Measurements from ENCODE around the gene IKZF3. TPM values are rescaled to one million over a fixed set of nuclear protein-coding genes. Genes with fewer than 3 reads are reported as not detected.

IKZF3 gene
- total RNA-seq, 1 donor from 2014 or later = 220 TPM

DNA sequence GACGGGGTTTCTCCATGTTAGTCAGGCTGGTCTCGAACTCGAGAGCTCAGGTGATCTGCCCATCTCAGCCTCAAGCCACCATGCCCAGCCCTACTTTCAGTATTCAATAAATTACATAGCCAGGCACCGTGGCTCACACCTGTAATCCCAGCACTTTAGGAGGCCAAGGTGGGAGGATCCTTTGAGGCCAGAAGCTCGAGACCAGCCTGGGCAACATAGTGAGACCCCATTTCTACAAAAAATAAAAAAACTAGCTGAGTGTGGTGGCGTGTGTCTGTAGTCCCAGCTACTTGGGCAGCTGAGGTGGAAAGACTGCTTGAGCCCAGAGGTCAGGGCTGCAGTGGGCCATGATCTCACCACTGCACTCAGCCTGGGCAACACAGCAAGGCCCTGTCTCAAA lies 142.0 kb downstream of the IKZF3 start:
- ChIA-PET CTCF (interaction anchor here (1.4 kb wide), 1 partner anchor 8 kb away, joined by 3 read pairs; the partner anchor contains the start of gene MIEN1), POLR2A (interaction anchor here (1.5 kb wide), 1 partner anchor 8 kb away, joined by 6 read pairs; the partner anchor contains the start of gene MIEN1)
- H3K4me3 Mint-ChIP-seq = no peak overlapping the region
- H3K27ac Mint-ChIP-seq = no peak overlapping the region
- ATAC-seq (ENCODE audit: low read depth) = no peak
- H3K4me1 Mint-ChIP-seq = peaks cover 2% of the 10 kb centered on the region
- TF ChIP-seq, protein P1, sequence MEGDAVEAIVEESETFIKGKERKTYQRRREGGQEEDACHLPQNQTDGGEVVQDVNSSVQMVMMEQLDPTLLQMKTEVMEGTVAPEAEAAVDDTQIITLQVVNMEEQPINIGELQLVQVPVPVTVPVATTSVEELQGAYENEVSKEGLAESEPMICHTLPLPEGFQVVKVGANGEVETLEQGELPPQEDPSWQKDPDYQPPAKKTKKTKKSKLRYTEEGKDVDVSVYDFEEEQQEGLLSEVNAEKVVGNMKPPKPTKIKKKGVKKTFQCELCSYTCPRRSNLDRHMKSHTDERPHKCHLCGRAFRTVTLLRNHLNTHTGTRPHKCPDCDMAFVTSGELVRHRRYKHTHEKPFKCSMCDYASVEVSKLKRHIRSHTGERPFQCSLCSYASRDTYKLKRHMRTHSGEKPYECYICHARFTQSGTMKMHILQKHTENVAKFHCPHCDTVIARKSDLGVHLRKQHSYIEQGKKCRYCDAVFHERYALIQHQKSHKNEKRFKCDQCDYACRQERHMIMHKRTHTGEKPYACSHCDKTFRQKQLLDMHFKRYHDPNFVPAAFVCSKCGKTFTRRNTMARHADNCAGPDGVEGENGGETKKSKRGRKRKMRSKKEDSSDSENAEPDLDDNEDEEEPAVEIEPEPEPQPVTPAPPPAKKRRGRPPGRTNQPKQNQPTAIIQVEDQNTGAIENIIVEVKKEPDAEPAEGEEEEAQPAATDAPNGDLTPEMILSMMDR (IDR thresholded peaks at IDR 0.05) = no peak
- peaks cover 14% of the 10 kb centered on the region for H3K36me3 Mint-ChIP-seq (ENCODE audit: low read depth)
- DNase-seq = no peak
- H3K27me3 Mint-ChIP-seq = no peaks in the 10 kb centered on the region
- H3K9me3 Mint-ChIP-seq = no peaks in the 10 kb centered on the region
- intact Hi-C loops (cut with micrococcal nuclease) = no loop called here

DNA sequence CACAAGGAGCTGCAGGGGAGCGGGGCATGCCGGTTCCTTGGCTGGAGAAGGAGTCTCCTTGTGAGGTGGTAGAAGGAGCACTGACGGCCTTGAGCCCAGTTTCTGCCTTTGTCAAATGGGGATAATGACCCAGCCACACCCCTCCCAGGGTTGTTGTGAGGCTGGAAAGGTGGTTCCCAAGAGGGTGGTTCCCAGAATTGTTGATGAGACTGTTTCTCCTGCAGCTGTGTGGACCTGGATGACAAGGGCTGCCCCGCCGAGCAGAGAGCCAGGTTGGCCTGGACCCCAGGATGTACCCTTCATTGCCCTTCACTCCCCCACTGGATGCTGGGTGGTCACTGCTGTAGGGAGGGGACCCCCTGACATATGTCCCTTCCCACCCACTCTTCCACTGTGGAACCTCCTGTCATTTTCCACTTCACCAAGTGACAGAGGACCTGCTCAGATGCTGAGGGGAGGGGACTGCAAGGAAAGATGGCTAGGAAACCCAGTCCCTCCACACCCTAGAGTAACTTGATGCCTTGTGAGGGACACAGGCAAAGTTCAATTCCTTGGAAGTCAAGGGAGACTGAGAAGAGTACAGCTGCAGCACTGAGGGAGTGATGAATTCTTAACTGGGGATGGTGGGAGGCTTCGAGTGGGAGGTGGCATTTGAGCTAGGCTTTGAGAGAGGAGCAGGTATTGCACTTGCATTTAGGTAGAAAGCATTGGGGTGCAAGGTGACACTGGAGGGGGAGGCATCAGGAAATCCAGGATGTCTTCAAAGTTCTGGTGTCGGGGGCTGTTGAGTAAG lies 144.4 kb downstream of the IKZF3 start:
- Mint-ChIP-seq H3K27me3 (no peaks in the 10 kb centered on the region), H3K4me3 (no peak overlapping the region), H3K9me3 (no peaks in the 10 kb centered on the region), H3K4me1 (no peaks in the 10 kb centered on the region), H3K36me3 (ENCODE audit: low read depth) (no peaks in the 10 kb centered on the region), H3K27ac (no peak overlapping the region)
- DNase-seq = no peak
- no peak for ATAC-seq (ENCODE audit: low read depth)
- TF ChIP-seq, protein P1 (IDR thresholded peaks at IDR 0.05) = no peak
- POLR2A ChIA-PET = no interaction called here
- CTCF ChIA-PET = no interaction called here
- intact Hi-C loops (cut with micrococcal nuclease) = no loop called here

DNA sequence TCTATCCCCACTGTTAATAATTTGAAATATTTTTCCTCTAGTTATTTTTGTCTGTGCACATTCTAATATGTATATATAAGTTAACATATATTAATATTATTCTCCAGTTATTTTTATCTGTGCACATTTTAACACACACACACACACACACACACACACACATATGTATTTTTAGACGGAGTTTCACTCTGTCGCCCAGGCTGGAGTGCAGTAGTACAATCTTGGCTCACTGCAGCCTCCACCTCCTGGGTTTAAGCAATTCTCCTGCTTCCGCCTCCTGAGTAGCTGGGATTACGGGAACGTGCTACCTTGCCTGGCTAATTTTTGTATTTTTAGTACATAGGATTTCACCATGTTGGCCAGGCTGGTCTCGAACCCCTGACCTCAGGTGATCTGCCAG lies 146.5 kb downstream of the IKZF3 start:
- ATAC-seq (ENCODE audit: low read depth) (no peak), DNase-seq (no peak)
- H3K4me1 Mint-ChIP-seq = no peaks in the 10 kb centered on the region
- no peaks in the 10 kb centered on the region for H3K9me3 Mint-ChIP-seq
- intact Hi-C loops (cut with micrococcal nuclease) = no loop called here
- H3K36me3 Mint-ChIP-seq (ENCODE audit: low read depth) = no peaks in the 10 kb centered on the region
- H3K4me3 Mint-ChIP-seq = no peak overlapping the region
- no peaks in the 10 kb centered on the region for H3K27me3 Mint-ChIP-seq
- TF ChIP-seq, protein P1 (IDR thresholded peaks at IDR 0.05) = no peak
- POLR2A ChIA-PET = no interaction called here
- no peak overlapping the region for H3K27ac Mint-ChIP-seq
- CTCF ChIA-PET = no interaction called here

DNA sequence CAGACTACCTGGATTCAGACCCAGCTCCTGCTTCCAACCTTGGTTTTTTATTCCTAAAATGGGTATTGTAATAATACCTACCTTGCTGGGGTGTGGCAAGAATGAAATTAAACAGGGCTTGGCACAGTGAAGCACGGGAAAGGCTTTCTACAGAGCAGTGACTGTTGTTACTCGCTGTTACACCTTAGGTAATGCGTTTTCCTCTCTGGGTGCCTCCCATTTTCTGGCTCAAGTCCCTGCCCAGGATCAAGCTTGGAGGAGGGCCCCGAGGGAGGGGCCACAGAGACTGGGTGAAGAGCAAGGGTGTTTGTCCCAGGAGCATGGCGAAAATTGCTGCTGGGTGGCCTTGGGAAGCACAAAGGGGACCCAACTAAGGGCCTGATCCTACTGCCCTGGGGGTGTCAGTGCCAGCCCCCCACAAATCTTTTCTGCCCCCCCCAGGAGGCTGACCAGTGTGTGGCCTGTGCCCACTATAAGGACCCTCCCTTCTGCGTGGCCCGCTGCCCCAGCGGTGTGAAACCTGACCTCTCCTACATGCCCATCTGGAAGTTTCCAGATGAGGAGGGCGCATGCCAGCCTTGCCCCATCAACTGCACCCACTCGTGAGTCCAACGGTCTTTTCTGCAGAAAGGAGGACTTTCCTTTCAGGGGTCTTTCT lies 147.1 kb downstream of the IKZF3 start:
- Mint-ChIP-seq H3K4me1 (no peaks in the 10 kb centered on the region), H3K4me3 (no peak overlapping the region), H3K27me3 (no peaks in the 10 kb centered on the region), H3K27ac (no peak overlapping the region), H3K36me3 (ENCODE audit: low read depth) (no peaks in the 10 kb centered on the region), H3K9me3 (no peaks in the 10 kb centered on the region)
- DNase-seq (no peak), ATAC-seq (ENCODE audit: low read depth) (no peak)
- TF ChIP-seq, protein P1 (IDR thresholded peaks at IDR 0.05) = no peak
- POLR2A ChIA-PET = no interaction called here
- CTCF ChIA-PET = no interaction called here
- intact Hi-C loops (cut with micrococcal nuclease) = no loop called here

DNA sequence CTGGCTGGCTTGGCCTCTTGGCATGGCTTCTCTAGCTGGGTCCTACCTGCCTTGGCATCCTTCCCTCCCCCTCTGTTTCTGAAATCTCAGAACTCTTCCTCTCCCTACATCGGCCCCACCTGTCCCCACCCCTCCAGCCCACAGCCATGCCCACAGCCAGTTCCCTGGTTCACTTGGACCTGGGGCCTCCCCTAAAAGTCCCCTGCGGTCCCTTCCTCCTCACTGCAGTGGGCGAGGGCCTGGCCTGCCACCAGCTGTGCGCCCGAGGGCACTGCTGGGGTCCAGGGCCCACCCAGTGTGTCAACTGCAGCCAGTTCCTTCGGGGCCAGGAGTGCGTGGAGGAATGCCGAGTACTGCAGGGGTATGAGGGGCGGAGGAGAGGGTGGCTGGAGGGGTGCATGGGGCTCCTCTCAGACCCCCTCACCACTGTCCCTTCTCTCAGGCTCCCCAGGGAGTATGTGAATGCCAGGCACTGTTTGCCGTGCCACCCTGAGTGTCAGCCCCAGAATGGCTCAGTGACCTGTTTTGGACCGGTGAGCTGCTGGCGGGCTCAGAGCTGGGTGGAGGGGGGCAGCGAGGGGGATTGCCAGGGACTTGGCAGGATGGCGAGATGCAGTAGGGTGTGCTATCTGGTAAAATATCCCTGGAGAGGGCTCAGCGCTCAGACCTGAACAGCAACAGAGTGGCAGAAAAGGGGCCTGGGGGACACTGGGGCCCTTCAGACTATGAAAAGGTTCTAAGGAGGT lies 147.9 kb downstream of the IKZF3 start:
- TF ChIP-seq, protein P1 (IDR thresholded peaks at IDR 0.05) = no peak
- CTCF ChIA-PET = no interaction called here
- H3K27ac Mint-ChIP-seq = no peak overlapping the region
- DNase-seq (no peak), ATAC-seq (ENCODE audit: low read depth) (no peak)
- no peaks in the 10 kb centered on the region for H3K36me3 Mint-ChIP-seq (ENCODE audit: low read depth)
- no peaks in the 10 kb centered on the region for H3K27me3 Mint-ChIP-seq
- no peak overlapping the region for H3K4me3 Mint-ChIP-seq
- POLR2A ChIA-PET = interaction anchor here (0.6 kb wide), 1 partner anchor 846 kb away, joined by 8 read pairs; the partner anchor contains the start of gene LASP1
- H3K4me1 Mint-ChIP-seq = no peaks in the 10 kb centered on the region
- H3K9me3 Mint-ChIP-seq = no peaks in the 10 kb centered on the region
- intact Hi-C loops (cut with micrococcal nuclease) = no loop called here

Data from activated B cell treated with CpG ODN at 0.5 μM for 24 hours (primary cell).